Activated CD4-positive, CD25-positive, alpha-beta regulatory T cell treated with anti-CD3 and anti-CD28 coated beads, Interleukin-2, amount 50 U/mL, for 72 hours (primary cell): ENCODE data around the gene DLX3.
A peak's percentile ranks its signal among the peaks of the same experiment; 100 is the strongest.

Experiments used
- DNase-seq: peaks from one replicate; pipeline ENCODE4 v3.0.0; 2021

The DLX3 gene

GRCh38 chr17:49991409-49991808, 3.6 kb downstream of the DLX3 start:
- DNase-seq, result no peak

- no peak for DNase-seq
These were observed 4.1 kb downstream of the DLX3 start for GRCh38 chr17:49990921-49991320.

GRCh38 chr17:49990331-49990730, 4.7 kb downstream of the DLX3 start:
- no peak for DNase-seq

GRCh38 chr17:49989518-49989880, 5.5 kb downstream of the DLX3 start:
- no peak for DNase-seq

- peak; percentile 16 for DNase-seq
These were observed 7.2 kb downstream of the DLX3 start for GRCh38 chr17:49987681-49988441.

- DNase-seq, result no peak
These were observed 7.8 kb downstream of the DLX3 start for GRCh38 chr17:49987290-49987585.

GRCh38 chr17:49986396-49987289, 8.4 kb downstream of the DLX3 start:
- DNase-seq, result peak; percentile 17

GRCh38 chr17:49985310-49985990, 9.6 kb downstream of the DLX3 start:
- DNase-seq, result no peak

- no peak for DNase-seq
These were observed 10.2 kb downstream of the DLX3 start for GRCh38 chr17:49984776-49985175.

- no peak for DNase-seq
These were observed 10.7 kb downstream of the DLX3 start for GRCh38 chr17:49984283-49984682.

GRCh38 chr17:49980703-49981197, 14.3 kb downstream of the DLX3 start:
- DNase-seq, result no peak

GRCh38 chr17:49979748-49980479, 15.1 kb downstream of the DLX3 start:
- no peak for DNase-seq

GRCh38 chr17:49978501-49978900, 16.5 kb downstream of the DLX3 start:
- DNase-seq, result no peak

- no peak for DNase-seq
These were observed 17.3 kb downstream of the DLX3 start for GRCh38 chr17:49977463-49978389.

GRCh38 chr17:49976828-49977202, 18.2 kb downstream of the DLX3 start:
- no peak for DNase-seq

GRCh38 chr17:49976163-49976827, 18.7 kb downstream of the DLX3 start:
- DNase-seq, result no peak

- no peak for DNase-seq
These were observed 19.5 kb downstream of the DLX3 start for GRCh38 chr17:49975531-49975930.

- DNase-seq, result no peak
These were observed 21.8 kb downstream of the DLX3 start for GRCh38 chr17:49973271-49973615.

- no peak for DNase-seq
These were observed 22.3 kb downstream of the DLX3 start for GRCh38 chr17:49972486-49973270.

- DNase-seq, result no peak
These were observed 23.1 kb downstream of the DLX3 start for GRCh38 chr17:49971848-49972485.
